Astrocyte of the spinal cord (primary cell): Measurements from ENCODE around the gene NELFB.

Experiments
- DNase-seq: peaks from one replicate; pipeline ENCODE4 v3.0.0; 2011; ENCODE audit warnings: low read depth, low spot score
- H3K4me3 ChIP-seq: 2 replicates; pipeline ENCODE4 v1.5.1; 2011; ENCODE audit warnings: low read depth, mild to moderate bottlenecking, low read length, moderate library complexity
- in situ Hi-C: cut with HindIII; loops from 2 replicates; pipeline ENCODE4 v1.10.0; 2017; ENCODE audit warnings: low sequenced_read_pairs
- TF ChIP-seq, protein P1 (sequence below): IDR thresholded peaks from 2 replicates; pipeline ENCODE4 v1.5.1; 2012; ENCODE audit warnings: low read depth, mild to moderate bottlenecking, low read length, inconsistent platforms

The NELFB gene

DNA sequence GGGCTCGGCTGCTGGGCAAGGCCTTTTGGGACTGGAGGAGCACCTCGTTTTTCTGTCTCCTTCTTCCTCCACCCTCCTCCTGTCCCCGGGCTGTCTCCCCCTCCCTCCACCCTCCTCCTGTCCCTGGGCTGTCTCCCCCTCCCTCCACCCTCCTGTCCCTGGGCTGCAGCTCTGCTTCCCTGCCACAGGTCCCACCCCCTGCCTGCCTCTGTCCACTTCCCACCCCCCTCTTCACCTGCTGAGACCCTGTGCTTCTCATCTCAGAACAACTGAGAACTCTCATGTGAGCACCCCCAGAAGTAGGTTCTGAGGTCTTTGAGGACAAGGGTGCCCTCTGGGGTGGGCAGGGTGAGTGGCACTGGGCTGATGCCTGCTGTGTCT lies 16.6 kb downstream of the NELFB start:
- DNase-seq, result no peak
- TF ChIP-seq, protein P1, sequence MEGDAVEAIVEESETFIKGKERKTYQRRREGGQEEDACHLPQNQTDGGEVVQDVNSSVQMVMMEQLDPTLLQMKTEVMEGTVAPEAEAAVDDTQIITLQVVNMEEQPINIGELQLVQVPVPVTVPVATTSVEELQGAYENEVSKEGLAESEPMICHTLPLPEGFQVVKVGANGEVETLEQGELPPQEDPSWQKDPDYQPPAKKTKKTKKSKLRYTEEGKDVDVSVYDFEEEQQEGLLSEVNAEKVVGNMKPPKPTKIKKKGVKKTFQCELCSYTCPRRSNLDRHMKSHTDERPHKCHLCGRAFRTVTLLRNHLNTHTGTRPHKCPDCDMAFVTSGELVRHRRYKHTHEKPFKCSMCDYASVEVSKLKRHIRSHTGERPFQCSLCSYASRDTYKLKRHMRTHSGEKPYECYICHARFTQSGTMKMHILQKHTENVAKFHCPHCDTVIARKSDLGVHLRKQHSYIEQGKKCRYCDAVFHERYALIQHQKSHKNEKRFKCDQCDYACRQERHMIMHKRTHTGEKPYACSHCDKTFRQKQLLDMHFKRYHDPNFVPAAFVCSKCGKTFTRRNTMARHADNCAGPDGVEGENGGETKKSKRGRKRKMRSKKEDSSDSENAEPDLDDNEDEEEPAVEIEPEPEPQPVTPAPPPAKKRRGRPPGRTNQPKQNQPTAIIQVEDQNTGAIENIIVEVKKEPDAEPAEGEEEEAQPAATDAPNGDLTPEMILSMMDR, result no peak
- no peak overlapping the region for H3K4me3 ChIP-seq
- in situ Hi-C loops, result no loop called here

DNA sequence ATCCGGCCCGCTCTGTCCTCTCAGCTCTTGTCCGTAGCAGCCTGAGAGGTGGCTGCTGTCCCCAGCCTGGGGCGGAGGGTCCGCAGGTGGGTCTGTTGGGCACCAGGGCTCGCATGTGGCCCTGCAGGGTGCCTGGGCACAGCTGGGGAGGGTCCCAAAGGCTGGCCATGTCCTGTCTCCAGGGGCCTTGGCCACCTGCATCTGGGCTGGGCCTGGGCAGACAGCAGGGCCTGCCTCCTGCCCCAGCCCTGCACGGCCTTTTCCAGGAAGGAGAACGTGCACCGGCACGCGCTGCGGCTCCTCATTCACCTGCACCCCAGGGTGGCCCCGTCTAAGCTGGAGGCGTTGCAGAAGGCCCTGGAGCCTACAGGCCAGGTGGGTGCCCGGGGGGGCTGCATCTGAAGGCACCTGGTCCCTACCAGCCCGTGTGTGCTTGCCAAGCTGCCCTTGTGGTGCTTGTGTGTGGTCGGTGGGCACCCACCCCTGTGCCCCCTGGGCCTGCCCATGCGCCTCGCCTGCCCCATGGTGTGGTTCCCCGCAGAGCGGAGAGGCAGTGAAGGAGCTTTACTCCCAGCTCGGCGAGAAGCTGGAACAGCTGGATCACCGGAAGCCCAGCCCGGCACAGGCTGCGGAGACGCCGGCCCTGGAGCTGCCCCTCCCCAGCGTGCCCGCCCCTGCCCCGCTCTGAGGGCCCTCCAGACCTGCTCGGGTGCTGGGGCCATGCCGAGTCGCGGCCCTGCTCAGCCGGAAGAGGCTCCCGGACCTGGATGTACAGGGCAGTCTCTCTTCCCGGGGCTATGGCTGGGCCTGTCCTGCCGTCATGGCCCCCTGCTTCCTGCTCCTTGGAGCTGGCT lies 17.3 kb downstream of the NELFB start:
- H3K4me3 ChIP-seq, result no peak overlapping the region
- in situ Hi-C loops, result no loop called here
- TF ChIP-seq, protein P1, result no peak
- no peak for DNase-seq

DNA sequence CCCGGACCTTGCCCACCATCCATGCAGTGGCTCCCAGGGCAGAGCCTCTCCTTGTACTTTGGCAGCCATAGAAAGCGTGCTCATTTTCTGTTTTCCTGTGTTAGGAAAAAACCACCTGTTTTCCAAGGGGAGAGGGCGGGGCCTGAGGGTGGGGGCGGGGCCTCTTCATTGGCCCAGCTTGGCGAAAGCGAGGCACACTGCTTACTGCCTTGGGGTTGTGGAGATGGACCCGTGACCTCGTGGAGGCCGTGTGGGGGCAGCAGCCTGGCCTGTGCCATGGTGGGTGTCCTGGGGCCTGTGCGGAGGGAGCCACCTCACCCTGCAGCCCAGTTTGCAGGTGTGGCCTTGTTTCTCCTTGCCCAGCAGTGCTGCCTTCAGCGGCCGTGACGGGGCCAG lies 18.0 kb downstream of the NELFB start:
- TF ChIP-seq, protein P1, result no peak
- in situ Hi-C loops, result no loop called here
- no peak overlapping the region for H3K4me3 ChIP-seq
- no peak for DNase-seq

DNA sequence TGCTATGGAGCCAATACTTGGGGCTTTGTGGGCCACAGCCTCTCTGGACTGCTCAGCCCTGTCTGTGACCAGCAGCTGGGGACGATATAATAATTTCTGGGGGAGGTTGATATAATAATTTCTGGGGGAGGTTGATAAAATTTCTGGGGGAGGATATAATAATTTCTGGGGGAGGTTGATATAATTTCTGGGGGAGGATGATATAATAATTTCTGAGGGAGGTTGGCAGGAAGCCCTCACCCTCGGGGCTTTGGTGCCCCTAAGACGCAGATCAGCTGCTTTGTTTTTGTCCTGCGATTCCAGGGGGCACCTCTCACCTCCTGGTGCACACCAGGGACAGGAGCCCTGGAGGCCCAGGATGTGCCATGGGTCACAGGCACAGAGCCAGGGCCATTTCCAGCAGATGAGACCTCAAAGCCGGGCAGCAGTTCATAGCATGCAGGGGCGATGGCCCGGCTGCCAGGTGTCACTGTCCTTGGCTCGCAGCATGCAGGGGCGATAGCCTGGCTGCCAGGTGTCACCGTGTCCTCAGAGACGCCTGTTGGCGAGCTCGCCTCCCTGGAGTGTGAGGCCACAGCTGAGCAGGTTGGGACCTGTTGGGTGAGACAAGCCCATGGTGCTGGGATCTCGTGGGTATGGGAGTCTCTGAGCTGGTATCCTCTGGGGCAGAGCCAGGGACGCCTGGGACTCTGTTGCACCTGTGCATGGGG lies 18.6 kb downstream of the NELFB start:
- TF ChIP-seq, protein P1, result no peak
- in situ Hi-C loops, result no loop called here
- H3K4me3 ChIP-seq, result no peak overlapping the region
- no peak for DNase-seq

DNA sequence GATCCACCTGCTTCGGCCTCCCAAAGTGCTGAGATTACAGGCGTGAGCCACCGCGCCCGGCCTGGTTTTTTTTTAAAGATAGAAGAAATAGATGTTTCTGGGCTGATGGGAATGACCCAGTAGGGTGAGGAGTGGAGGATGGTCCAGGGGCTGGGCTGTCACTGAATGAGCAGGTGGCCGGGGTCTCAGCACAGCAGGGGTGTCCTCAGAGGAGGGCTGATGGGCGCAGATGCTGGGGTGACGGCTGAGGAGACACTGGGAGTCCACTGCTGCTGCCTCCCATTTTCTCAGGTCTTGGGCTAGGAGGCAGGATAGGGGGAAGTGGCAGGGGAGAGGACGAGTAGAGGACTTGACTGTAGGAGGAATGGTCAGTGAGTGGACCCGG lies 20.1 kb downstream of the NELFB start:
- TF ChIP-seq, protein P1, result no peak
- no peak overlapping the region for H3K4me3 ChIP-seq
- in situ Hi-C loops, result no loop called here
- DNase-seq, result no peak

DNA sequence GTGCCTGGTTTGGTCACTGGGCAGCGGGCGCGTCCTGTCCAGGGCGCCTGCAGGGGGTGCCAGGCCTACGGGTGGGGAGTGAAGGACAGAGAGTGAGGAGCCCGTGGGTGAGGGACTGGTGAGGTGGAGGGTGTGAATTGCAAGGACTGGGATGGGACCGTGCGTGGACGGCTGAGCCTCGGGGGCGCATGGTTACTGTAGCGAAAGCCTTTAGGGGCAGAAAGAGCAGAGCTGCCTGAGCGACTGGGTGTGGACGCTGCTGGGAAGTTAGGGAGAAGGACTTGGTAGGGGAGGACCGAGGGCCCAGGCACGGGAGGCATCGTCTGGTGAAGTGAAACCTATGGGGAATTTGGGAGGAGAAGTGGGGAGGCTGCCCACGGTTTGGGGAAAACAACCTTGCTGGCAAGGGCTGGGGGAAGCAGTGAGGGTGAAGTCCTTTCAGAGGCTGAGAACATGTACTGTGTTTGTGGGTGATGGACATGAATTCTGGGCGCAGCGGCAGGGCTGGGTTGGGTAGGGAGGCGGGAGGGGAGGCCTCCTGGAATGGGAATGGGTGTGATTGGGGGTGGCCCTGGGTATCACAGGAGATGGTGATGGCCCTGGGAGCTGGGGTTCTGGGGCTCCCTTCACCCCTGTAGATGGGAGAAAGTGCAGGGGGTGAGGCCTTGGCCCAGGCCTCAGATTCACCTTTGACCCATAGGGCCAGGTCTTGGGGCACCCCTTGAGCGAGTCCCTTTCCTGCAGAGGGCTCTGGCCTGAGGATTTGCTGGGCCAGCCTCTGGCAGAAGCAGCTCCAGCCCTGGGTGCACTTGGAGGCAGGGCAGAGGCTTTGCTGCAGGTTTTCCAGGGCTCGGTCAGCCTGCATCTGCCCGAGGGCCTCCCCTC lies 20.7 kb downstream of the NELFB start:
- TF ChIP-seq, protein P1, result no peak
- in situ Hi-C loops, result no loop called here

More for the DNA sequence above, 20.7 kb downstream of the NELFB start:
- no peak overlapping the region for H3K4me3 ChIP-seq
- no peak for DNase-seq
